Measurements from ENCODE around the gene SFXN3.

Gene SFXN3

GRCh38 chr10:101019440-101019703, 11.7 kb upstream of the SFXN3 start:
- POLR2A ChIA-PET = no interaction called here
- DNase-seq (ENCODE audit: extremely low spot score) = no peak

GRCh38 chr10:101020427-101021075, 10.5 kb upstream of the SFXN3 start:
- CTCF ChIA-PET = interaction anchor here (1.7 to 7.0 kb wide), 5 partner anchors 9 to 41 kb away, joined by 10 to 111 read pairs (median 96); partner anchors contain the start of genes KAZALD1, LZTS2, PDZD7 and SFXN3
- DNase-seq (ENCODE audit: extremely low spot score) = no peak
- no peak for TF ChIP-seq CTCF (IDR thresholded peaks at IDR 0.05; ENCODE audit: control extremely low read depth, extremely low read depth, low read depth, missing control alignments)
- POLR2A ChIA-PET = no interaction called here

More at GRCh38 chr10:101019440-101019703, 11.7 kb upstream of the SFXN3 start:
- TF ChIP-seq CTCF (IDR thresholded peaks at IDR 0.05; ENCODE audit: control extremely low read depth, extremely low read depth, low read depth, missing control alignments) = no peak
- CTCF ChIA-PET = interaction anchor here (0.7 to 7.0 kb wide), 14 partner anchors 11 to 457 kb away, joined by 3 to 111 read pairs (median 8); partner anchors contain the start of genes KAZALD1, LZTS2, PDZD7 and SEMA4G

GRCh38 chr10:101021239-101021638, 9.8 kb upstream of the SFXN3 start:
- DNase-seq (ENCODE audit: extremely low spot score) = no peak
- CTCF ChIA-PET = interaction anchor here (0.8 kb wide), 1 partner anchor 45 kb away, joined by 3 read pairs; no protein-coding TSS in a partner anchor
- TF ChIP-seq CTCF (IDR thresholded peaks at IDR 0.05; ENCODE audit: control extremely low read depth, extremely low read depth, low read depth, missing control alignments) = no peak
- POLR2A ChIA-PET = no interaction called here

GRCh38 chr10:101021692-101022251, 9.3 kb upstream of the SFXN3 start:
- ChIA-PET POLR2A (no interaction called here), CTCF (interaction anchor here (0.8 to 3.8 kb wide), 2 partner anchors 8 to 45 kb away, joined by 3 to 20 read pairs; no protein-coding TSS in a partner anchor)

GRCh38 chr10:101022967-101023705, 7.9 kb upstream of the SFXN3 start:
- no peak for TF ChIP-seq CTCF (IDR thresholded peaks at IDR 0.05; ENCODE audit: control extremely low read depth, extremely low read depth, low read depth, missing control alignments)
- POLR2A ChIA-PET = no interaction called here
- no peak for DNase-seq (ENCODE audit: extremely low spot score)
- CTCF ChIA-PET = interaction anchor here (1.1 to 3.8 kb wide), 5 partner anchors 9 to 28 kb away, joined by 3 to 20 read pairs (median 4); partner anchors contain the start of gene LZTS2

More at GRCh38 chr10:101021692-101022251, 9.3 kb upstream of the SFXN3 start:
- no peak for TF ChIP-seq CTCF (IDR thresholded peaks at IDR 0.05; ENCODE audit: control extremely low read depth, extremely low read depth, low read depth, missing control alignments)
- no peak for DNase-seq (ENCODE audit: extremely low spot score)

- ChIA-PET CTCF (interaction anchor here (1.1 to 28.8 kb wide), 5 partner anchors 10 to 69 kb away, joined by 3 to 855 read pairs (median 95); partner anchors contain the start of genes KAZALD1 and LZTS2), POLR2A (interaction anchor here (0.6 kb wide), 1 partner anchor 100 kb away, joined by 4 read pairs; no protein-coding TSS in a partner anchor)
- TF ChIP-seq CTCF (IDR thresholded peaks at IDR 0.05; ENCODE audit: control extremely low read depth, extremely low read depth, low read depth, missing control alignments) = no peak
- no peak for DNase-seq (ENCODE audit: extremely low spot score)
Measured at GRCh38 chr10:101027106-101027720, 3.8 kb upstream of the SFXN3 start.

Data from GM10248 (cell line).